Raji (cell line): ENCODE results near the gene ASNS.

Experiments used
- POLR2A ChIP-seq: IDR thresholded peaks from 2 replicates; pipeline ENCODE4 v1.6.1; 2011; ENCODE audit warnings: low read depth, low read length, control low read depth; ENCODE audit not compliant: insufficient read depth

ASNS gene

GRCh38 chr7:97842006-97842405 is 30.2 kb downstream of the ASNS start:
- TF ChIP-seq POLR2A = no peak

GRCh38 chr7:97835296-97836138 is 36.7 kb downstream of the ASNS start:
- no peak for TF ChIP-seq POLR2A

- TF ChIP-seq POLR2A = no peak
Measured at GRCh38 chr7:97819161-97819560, 53.0 kb downstream of the ASNS start.

GRCh38 chr7:97818066-97818663 is 54.0 kb downstream of the ASNS start:
- TF ChIP-seq POLR2A = no peak
